Renal cortical epithelial cell (primary cell): ENCODE measurements around the gene LRRC8C. TPM values are rescaled to one million over a fixed set of nuclear protein-coding genes. Genes with fewer than 3 reads are reported as not detected.

ENCODE experiments used
- DNase-seq: peaks from one replicate; pipeline ENCODE4 v3.0.0-alpha.2; 2011; ENCODE audit warnings: low read depth
- total RNA-seq: library from RNA; depleted of rRNA; stranded (reverse); fragments of >200 nt; gene quantifications from 2 replicates; pipeline ENCODE4 v1.2.3, GENCODE V29; 2014

Gene LRRC8C
- total RNA-seq, 1 donor from 2014 or later: 2.6 TPM

- no peak for DNase-seq
Measured at GRCh38 chr1:89763649-89763986, 130.7 kb downstream of the LRRC8C start.

- DNase-seq: no peak
Measured at GRCh38 chr1:89765774-89766173, 132.9 kb downstream of the LRRC8C start.

DNA sequence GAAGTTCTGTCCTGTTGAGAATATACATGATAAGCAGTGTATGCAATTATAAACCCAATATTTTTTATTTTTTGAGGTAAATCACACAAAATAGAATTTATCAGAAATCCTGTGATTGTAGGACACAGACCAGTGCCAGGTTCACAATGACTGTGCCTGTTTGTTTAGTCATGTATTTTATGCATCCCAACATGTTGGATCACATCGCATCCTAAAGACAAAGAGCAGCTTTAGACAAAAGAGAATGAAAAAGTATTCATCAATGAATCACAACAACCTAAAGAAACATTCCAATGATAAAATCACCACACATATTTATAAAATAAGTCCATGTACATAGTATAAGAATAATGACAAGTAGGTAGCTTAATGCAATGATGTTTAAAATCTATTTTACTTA lies 134.7 kb downstream of the LRRC8C start:
- no peak for DNase-seq

Other genes starting within 250 kb of the LRRC8C start
- 4.4 and 10.2 TPM in 2 replicates for gene LRRC8B, start 108.3 kb upstream of the LRRC8C start, total RNA-seq
- gene LRRC8D, start 187.9 kb downstream of the LRRC8C start, total RNA-seq: 28.7 and 43.8 TPM in 2 replicates